OCI-LY1 (cell line): ENCODE measurements around the gene NCAPD3.

Experiments used
- H2AFZ ChIP-seq: fragments of 200-600 bp; sonication (generic), shearing (Covaris generic); 2 replicates; pipeline ENCODE4 v1.6.0; 2014; ENCODE audit warnings: antibody characterized with exemption, mild to moderate bottlenecking, low read length
- H3F3A ChIP-seq: fragments of 200-600 bp; sonication (generic), shearing (Covaris generic); 2 replicates; pipeline ENCODE4 v1.6.0; 2014; ENCODE audit warnings: mild to moderate bottlenecking, antibody characterized with exemption, low read length, moderate library complexity; ENCODE audit not compliant: insufficient read depth
- H3K27ac ChIP-seq: fragments of 200-600 bp; sonication (generic); 2 replicates; pipeline ENCODE4 v1.5.1; 2014; ENCODE audit warnings: low read length, mixed run types, mild to moderate bottlenecking, low read depth; ENCODE audit not compliant: poor library complexity, severe bottlenecking
- H3K27me3 ChIP-seq: fragments of 200-600 bp; sonication (generic); 2 replicates; pipeline ENCODE4 v1.6.0; 2014; ENCODE audit warnings: antibody characterized with exemption, mild to moderate bottlenecking, low read length, moderate library complexity; ENCODE audit not compliant: insufficient read depth
- H3K36me3 ChIP-seq: fragments of 200-600 bp; sonication (generic); 2 replicates; pipeline ENCODE4 v1.6.1; 2014; ENCODE audit warnings: mild to moderate bottlenecking, antibody characterized with exemption, low read length, moderate library complexity, mixed read lengths; ENCODE audit not compliant: insufficient read depth
- H3K4me1 ChIP-seq: fragments of 200-600 bp; sonication (generic); 2 replicates; pipeline ENCODE4 v1.5.1; 2014; ENCODE audit warnings: mild to moderate bottlenecking, low read length, moderate library complexity; ENCODE audit not compliant: insufficient read depth, severe bottlenecking
- H3K4me2 ChIP-seq: fragments of 200-600 bp; sonication (generic), shearing (Covaris generic); 2 replicates; pipeline ENCODE4 v1.6.1; 2014; ENCODE audit warnings: low read length
- H3K4me3 ChIP-seq: fragments of 200-600 bp; sonication (generic); 2 replicates; pipeline ENCODE4 v1.5.1; 2014; ENCODE audit warnings: low read length, low read depth, mild to moderate bottlenecking, mixed read lengths; ENCODE audit not compliant: poor library complexity, severe bottlenecking
- H3K79me2 ChIP-seq: fragments of 200-600 bp; shearing (Covaris generic); 2 replicates; pipeline ENCODE4 v1.6.1; 2016; ENCODE audit warnings: mixed run types, low read length, mixed read lengths; ENCODE audit not compliant: insufficient read depth
- H3K9ac ChIP-seq: fragments of 200-600 bp; sonication (generic), shearing (Covaris generic); 2 replicates; pipeline ENCODE4 v1.6.1; 2014; ENCODE audit warnings: mild to moderate bottlenecking, low read length, mixed read lengths
- H3K9me2 ChIP-seq: fragments of 200-600 bp; sonication (generic), shearing (Covaris generic); 2 replicates; pipeline ENCODE4 v1.6.1; 2014; ENCODE audit warnings: low read depth, mild to moderate bottlenecking, low read length, mixed read lengths
- H3K9me3 ChIP-seq: fragments of 200-600 bp; shearing (Covaris generic); 2 replicates; pipeline ENCODE4 v1.6.1; 2014; ENCODE audit warnings: low read length, mixed read lengths
- H4K20me1 ChIP-seq: fragments of 200-600 bp; sonication (generic), shearing (Covaris generic); 2 replicates; pipeline ENCODE4 v1.6.0; 2016; ENCODE audit warnings: mild to moderate bottlenecking, low read length; ENCODE audit not compliant: insufficient read depth
- EZH2 ChIP-seq: fragments of 200-600 bp; sonication (generic), shearing (Covaris generic); IDR thresholded peaks from 2 replicates; pipeline ENCODE4 v1.8.0; 2017; ENCODE audit warnings: borderline replicate concordance, mixed run types, mild to moderate bottlenecking, antibody characterized with exemption, low read length, moderate library complexity, mixed read lengths
- TF ChIP-seq, protein P1 (sequence below): fragments of 200-600 bp; sonication (generic), shearing (Covaris generic); IDR thresholded peaks from 2 replicates; pipeline ENCODE4 v1.5.1; 2017; ENCODE audit warnings: mild to moderate bottlenecking, antibody characterized with exemption, low read length, moderate library complexity, mixed read lengths

The NCAPD3 gene

DNA sequence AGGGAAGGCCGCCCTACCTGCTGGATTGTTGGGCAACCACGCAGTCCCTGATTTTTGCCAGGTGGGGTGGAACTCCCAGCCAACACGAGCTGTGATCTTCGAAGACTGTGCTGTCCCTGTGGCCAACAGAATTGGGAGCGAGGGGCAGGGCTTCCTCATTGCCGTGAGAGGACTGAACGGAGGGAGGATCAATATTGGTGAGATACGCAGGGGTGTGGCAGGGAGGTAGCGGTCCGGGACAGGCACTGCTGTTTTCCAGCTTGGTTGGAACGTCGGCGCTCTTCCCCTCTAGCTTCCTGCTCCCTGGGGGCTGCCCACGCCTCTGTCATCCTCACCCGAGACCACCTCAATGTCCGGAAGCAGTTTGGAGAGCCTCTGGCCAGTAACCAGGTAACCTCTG is 37.2 kb upstream of the NCAPD3 start:
- H2AFZ ChIP-seq: no peak overlapping the region
- H3F3A ChIP-seq: no peaks in the 10 kb centered on the region
- no peak overlapping the region for H3K4me3 ChIP-seq
- no peaks in the 10 kb centered on the region for H3K4me1 ChIP-seq
- H3K79me2 ChIP-seq: no peaks in the 10 kb centered on the region
- no peaks in the 10 kb centered on the region for H3K9me3 ChIP-seq
- no peak overlapping the region for H3K4me2 ChIP-seq
- H3K9ac ChIP-seq: no peak overlapping the region
- H3K9me2 ChIP-seq: no peaks in the 10 kb centered on the region
- H3K36me3 ChIP-seq: peaks cover 20% of the 10 kb centered on the region; the same call in 1 of the 2 replicates
- no peaks in the 10 kb centered on the region for H4K20me1 ChIP-seq
- H3K27ac ChIP-seq: no peak overlapping the region
- no peak for TF ChIP-seq EZH2
- TF ChIP-seq, protein P1, sequence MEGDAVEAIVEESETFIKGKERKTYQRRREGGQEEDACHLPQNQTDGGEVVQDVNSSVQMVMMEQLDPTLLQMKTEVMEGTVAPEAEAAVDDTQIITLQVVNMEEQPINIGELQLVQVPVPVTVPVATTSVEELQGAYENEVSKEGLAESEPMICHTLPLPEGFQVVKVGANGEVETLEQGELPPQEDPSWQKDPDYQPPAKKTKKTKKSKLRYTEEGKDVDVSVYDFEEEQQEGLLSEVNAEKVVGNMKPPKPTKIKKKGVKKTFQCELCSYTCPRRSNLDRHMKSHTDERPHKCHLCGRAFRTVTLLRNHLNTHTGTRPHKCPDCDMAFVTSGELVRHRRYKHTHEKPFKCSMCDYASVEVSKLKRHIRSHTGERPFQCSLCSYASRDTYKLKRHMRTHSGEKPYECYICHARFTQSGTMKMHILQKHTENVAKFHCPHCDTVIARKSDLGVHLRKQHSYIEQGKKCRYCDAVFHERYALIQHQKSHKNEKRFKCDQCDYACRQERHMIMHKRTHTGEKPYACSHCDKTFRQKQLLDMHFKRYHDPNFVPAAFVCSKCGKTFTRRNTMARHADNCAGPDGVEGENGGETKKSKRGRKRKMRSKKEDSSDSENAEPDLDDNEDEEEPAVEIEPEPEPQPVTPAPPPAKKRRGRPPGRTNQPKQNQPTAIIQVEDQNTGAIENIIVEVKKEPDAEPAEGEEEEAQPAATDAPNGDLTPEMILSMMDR: no peak
- H3K27me3 ChIP-seq: no peaks in the 10 kb centered on the region

GRCh38 chr11:134260503-134260902 is 36.7 kb upstream of the NCAPD3 start:
- H3F3A ChIP-seq: no peaks in the 10 kb centered on the region
- no peak overlapping the region for H3K9ac ChIP-seq
- H4K20me1 ChIP-seq: no peaks in the 10 kb centered on the region
- TF ChIP-seq, protein P1: no peak
- TF ChIP-seq EZH2: no peak
- H3K9me2 ChIP-seq: no peaks in the 10 kb centered on the region
- H3K9me3 ChIP-seq: no peaks in the 10 kb centered on the region
- H3K4me2 ChIP-seq: no peak overlapping the region
- H3K27ac ChIP-seq: no peak overlapping the region
- H2AFZ ChIP-seq: no peak overlapping the region
- no peaks in the 10 kb centered on the region for H3K4me1 ChIP-seq
- H3K27me3 ChIP-seq: no peaks in the 10 kb centered on the region
- H3K79me2 ChIP-seq: no peaks in the 10 kb centered on the region
- no peak overlapping the region for H3K4me3 ChIP-seq
- H3K36me3 ChIP-seq: peaks cover 20% of the 10 kb centered on the region; the same call in 1 of the 2 replicates

- H4K20me1 ChIP-seq: no peaks in the 10 kb centered on the region
- no peaks in the 10 kb centered on the region for H3K27me3 ChIP-seq
- no peak overlapping the region for H3K4me2 ChIP-seq
- H3K9me3 ChIP-seq: no peaks in the 10 kb centered on the region
- no peak overlapping the region for H3K9ac ChIP-seq
- no peaks in the 10 kb centered on the region for H3K79me2 ChIP-seq
- H3F3A ChIP-seq: no peaks in the 10 kb centered on the region
- H3K9me2 ChIP-seq: no peaks in the 10 kb centered on the region
- TF ChIP-seq, protein P1: no peak
- TF ChIP-seq EZH2: no peak
- 0 out of 2 replicates have a peak, but pooled peaks cover 20% of the 10 kb centered on the region for H3K36me3 ChIP-seq
- H2AFZ ChIP-seq: no peak overlapping the region
- peaks cover 11% of the 10 kb centered on the region for H3K4me1 ChIP-seq
- H3K27ac ChIP-seq: no peak overlapping the region
- H3K4me3 ChIP-seq: no peak overlapping the region
Observed at GRCh38 chr11:134258577-134258976, 34.8 kb upstream of the NCAPD3 start.
